Breast epithelium (tissue), 3 donors: ENCODE results near the gene CFLAR.

Source experiments
- POLR2A ChIP-seq: fragments of 450-650 bp; IDR thresholded peaks from one replicate; pipeline ENCODE4 v1.6.1; 2016; ENCODE audit warnings: antibody characterized with exemption, mild to moderate bottlenecking, moderate library complexity
- POLR2AphosphoS5 ChIP-seq, 3 donors: sonication (generic); formaldehyde crosslinking; IDR thresholded peaks; one replicate each; pipeline ENCODE4 v1.6.1; 2017; ENCODE audit warnings: antibody characterized with exemption in 3 of 3
- TF ChIP-seq, protein P1 (sequence below), 3 donors: fragments of 450-650 bp; IDR thresholded peaks; one replicate each; pipeline ENCODE4 v1.5.1; 2016 to 2017; ENCODE audit warnings: antibody characterized with exemption in 3 of 3, mild to moderate bottlenecking in 3 of 3, moderate library complexity in 3 of 3

DNA sequence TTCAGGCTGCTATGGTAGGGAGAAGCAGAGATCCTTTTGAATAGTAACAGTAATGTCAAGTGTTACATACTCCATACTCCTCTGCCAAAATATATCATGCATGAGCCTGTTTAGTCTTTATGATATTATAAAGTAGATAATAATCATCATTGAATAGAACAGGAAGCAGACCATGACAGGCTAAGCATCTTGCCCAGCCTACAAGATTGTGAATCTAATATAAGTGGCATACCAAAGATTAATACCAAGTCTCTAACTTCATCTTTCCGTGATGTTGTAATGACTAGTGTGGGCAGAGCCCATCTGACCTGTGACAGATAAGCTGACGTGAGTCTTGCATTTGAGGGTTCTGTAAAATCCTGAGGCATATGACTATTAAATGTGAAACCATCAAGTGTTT lies 31.1 kb upstream of the CFLAR start:
- TF ChIP-seq, protein P1, sequence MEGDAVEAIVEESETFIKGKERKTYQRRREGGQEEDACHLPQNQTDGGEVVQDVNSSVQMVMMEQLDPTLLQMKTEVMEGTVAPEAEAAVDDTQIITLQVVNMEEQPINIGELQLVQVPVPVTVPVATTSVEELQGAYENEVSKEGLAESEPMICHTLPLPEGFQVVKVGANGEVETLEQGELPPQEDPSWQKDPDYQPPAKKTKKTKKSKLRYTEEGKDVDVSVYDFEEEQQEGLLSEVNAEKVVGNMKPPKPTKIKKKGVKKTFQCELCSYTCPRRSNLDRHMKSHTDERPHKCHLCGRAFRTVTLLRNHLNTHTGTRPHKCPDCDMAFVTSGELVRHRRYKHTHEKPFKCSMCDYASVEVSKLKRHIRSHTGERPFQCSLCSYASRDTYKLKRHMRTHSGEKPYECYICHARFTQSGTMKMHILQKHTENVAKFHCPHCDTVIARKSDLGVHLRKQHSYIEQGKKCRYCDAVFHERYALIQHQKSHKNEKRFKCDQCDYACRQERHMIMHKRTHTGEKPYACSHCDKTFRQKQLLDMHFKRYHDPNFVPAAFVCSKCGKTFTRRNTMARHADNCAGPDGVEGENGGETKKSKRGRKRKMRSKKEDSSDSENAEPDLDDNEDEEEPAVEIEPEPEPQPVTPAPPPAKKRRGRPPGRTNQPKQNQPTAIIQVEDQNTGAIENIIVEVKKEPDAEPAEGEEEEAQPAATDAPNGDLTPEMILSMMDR (IDR thresholded peaks at IDR 0.05) = no peak
- no peak for TF ChIP-seq POLR2A
- no peak for TF ChIP-seq POLR2AphosphoS5 (IDR thresholded peaks at IDR 0.05)
